GM12873 (cell line): ENCODE results near the gene CAMKK1.

Source experiments
- TF ChIP-seq, protein P1 (sequence below): IDR thresholded peaks from 2 replicates; pipeline ENCODE4 v1.5.1; 2012; ENCODE audit warnings: low read depth, mild to moderate bottlenecking, moderate library complexity, low read length, control low read depth; ENCODE audit not compliant: insufficient read depth; ENCODE audit errors: missing control alignments

The CAMKK1 gene

DNA sequence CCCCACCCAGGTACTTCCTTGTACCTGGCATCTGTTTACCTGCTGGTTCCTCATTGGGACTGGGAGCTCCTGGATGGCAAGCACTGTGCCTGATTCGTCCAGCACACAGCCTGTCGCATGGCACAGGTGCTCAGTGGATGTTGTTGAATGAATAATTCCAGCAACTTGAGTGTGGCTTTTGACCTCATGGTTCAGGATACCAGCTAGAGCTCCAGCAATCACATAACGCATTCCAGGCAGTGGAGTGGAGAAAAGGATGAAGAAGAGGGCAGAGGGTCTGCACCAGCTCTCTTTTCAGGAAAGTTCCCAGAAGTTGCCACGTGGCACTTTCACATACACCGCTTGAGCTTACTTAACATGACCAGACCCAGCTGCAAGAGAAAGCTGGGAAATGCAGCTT, 1.3 kb upstream of the CAMKK1 start:
- TF ChIP-seq, protein P1, sequence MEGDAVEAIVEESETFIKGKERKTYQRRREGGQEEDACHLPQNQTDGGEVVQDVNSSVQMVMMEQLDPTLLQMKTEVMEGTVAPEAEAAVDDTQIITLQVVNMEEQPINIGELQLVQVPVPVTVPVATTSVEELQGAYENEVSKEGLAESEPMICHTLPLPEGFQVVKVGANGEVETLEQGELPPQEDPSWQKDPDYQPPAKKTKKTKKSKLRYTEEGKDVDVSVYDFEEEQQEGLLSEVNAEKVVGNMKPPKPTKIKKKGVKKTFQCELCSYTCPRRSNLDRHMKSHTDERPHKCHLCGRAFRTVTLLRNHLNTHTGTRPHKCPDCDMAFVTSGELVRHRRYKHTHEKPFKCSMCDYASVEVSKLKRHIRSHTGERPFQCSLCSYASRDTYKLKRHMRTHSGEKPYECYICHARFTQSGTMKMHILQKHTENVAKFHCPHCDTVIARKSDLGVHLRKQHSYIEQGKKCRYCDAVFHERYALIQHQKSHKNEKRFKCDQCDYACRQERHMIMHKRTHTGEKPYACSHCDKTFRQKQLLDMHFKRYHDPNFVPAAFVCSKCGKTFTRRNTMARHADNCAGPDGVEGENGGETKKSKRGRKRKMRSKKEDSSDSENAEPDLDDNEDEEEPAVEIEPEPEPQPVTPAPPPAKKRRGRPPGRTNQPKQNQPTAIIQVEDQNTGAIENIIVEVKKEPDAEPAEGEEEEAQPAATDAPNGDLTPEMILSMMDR, result no peak

DNA sequence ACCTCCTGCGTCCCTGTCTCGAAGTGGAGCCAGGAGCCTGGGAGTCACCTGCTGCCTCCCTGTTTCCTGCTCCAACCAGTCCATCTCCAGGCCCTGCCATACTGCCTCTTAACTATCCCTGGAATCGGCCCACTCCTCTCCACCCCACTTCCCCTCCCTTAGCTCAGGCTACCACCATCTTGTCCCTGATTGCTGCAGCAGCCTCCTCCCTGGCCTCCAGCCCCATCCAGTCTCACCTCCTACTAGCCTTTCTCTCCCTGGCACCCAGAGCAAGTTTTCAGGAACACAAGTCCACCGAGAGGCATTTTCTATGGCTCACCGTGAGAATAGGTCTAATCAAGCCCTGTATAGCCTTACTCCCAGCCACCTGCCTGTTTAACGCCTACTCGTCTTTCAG, 865 bp upstream of the CAMKK1 start:
- TF ChIP-seq, protein P1, result no peak

DNA sequence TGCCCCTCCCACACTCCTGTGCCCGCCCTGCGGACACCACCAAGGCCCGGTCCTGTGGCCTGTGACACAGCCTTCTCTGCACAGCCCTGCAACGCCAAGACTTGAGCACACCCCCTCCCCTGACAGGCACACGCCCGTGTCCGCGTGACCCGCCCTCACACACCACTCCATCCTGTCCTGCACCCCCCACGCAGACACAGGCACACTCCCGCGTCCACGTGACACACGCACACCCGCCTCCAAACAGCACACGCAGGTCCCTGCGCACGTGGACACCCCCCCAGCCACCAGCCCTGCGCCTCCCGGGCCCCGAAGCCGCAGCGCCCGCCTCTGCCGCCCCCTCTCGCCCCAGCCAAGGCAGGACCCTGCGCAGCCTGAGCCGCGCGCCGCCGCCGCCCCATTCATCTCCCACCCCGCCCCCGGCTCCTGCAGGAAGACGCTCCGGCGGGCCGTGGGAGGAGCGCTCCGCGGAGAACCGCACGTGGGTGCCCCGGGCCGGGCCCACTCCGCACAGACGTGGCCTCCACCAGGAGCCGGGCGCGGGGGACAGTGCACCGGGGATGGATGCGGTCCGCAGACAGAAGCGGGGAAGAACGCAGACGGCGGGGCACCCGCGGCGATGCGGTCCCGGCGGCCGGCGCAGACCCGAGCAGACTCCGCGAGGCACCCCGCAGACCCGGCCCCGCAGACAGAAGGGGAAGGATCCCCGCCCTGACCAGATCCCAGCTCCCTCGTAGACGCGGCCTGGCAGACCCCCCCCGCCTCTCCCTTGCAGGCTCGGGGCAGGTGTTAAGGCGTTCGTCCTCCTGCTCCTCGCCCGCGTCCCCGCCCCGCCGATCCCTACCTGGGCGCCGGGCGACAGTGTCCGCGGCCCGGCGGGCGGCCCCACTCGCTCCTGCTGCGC, 506 bp downstream of the CAMKK1 start:
- TF ChIP-seq, protein P1, result no peak

DNA sequence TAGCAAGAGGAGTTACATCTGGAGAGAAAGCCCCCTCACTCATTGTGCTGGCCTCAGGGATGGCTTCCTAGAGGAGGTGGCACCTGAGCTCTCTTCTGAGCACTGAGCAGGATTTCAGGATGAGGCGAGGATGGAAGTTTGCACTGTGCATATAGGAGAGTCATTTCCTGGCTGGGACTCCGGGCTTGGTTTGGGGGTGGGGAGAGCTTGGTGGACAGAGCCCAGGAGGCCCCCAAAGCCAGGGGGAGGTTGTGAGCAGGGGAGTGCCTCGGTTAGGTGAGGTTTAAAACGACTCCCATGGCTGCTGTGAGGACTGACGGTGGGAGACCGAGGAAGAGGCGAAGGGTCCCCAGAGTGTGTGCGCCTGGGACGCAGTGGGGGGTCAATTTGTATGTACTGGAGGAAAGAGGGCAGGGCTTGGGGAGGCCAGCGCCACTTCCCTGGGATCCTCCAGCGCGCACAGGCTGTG, 1.2 kb downstream of the CAMKK1 start:
- TF ChIP-seq, protein P1, result no peak

DNA sequence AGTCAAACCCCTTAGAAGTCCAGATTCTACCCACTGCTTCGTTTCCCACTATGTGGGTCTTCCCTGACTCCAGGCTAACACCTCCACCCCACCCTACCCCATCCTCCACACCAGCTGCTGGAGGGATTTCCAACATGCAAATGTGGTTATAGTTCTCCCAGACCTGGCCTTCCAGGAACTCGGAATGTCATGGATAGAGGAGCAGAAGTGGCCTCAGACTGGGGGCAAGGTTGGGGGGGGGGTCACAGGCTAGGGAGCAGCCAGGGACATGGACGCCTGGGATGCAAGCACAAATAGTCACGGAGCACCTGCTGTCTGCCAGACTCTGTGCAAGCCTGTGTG, 2.0 kb downstream of the CAMKK1 start:
- TF ChIP-seq, protein P1, result no peak

DNA sequence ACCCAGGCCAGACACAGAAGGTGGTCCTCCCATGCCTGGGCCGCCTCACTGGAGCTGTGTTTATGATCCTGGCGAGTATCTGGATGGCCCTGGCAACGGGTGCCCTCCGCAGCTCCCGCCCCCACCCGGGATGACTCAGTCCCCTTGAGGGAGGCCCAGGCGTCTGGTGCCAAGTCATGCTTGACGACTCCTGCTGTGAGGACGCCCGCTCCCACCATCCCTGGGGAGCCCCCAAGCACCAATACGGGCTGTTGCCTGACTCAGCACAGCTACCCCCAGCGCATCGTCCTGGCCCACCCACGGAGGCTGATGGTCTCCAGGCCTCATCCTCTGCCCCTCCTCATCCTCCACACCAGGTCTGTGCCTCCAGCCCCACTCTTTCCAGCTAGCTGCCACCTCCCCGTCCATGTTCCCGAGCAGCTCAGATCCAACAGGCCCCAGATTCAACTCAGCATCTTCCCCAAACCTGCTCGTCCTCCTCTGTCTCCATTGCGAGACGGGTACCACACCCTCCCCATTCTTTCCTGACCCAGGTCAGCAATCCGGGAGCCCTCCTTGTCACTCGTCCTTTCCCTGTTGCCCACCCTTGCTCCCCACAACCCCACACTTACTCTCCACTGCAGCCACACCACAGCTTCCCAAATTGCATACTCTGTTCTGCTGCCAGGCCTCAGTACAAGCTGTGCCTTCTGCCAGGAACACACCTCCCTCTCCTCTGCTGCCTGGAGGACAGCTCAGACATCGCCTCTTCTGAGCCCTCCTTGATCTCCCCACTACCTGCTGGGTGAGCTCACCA, 2.6 kb downstream of the CAMKK1 start:
- TF ChIP-seq, protein P1, result no peak

DNA sequence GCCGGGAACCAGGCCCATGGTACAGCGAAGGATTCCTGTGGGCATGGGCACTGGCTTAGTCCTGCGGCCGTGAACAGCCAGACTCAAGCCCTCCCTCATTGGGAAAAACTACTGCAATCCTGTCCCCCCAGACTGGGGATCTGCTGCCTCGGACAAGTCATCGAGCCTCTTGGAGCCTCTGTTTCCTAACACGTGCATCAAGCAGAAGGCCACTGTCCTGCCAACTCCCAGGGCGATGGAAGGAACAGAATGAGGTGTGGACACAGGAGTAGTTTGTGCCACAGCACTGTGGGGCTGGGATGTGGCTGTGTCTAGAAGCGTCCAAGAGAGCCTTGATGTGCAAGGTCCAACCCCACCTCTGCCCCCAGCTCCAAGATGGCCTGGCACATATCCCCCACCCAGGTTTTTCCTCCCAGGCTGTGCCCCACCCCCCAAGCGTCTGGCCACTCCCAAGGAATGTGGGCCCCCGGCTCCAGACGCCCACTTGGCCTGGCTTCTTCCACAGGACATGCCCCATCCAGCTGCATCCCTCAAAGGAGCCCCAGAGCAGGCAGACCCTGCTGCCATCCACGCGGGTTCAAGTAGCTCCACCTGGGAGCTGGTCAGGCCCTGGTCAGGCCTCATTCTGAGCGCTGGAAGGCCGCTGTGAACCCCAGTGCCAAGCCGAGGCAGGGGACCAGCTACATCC, 3.4 kb downstream of the CAMKK1 start:
- TF ChIP-seq, protein P1, result no peak
